SK-N-SH (cell line): ENCODE data around the gene CRTAP.
"Not testable (repeated sequence)": the region's sequence is repeated elsewhere in the genome, so short reads cannot be mapped to it uniquely, and the experiment has no call there.

Experiments
- EZH2phosphoT487 ChIP-seq: fragments of 200-600 bp; sonication (generic); IDR thresholded peaks from 2 replicates; pipeline ENCODE4 v1.6.1; 2017; ENCODE audit warnings: low read depth, mixed run types, mild to moderate bottlenecking, antibody characterized with exemption, moderate library complexity, borderline replicate concordance
- FOXJ3 ChIP-seq: sonication (generic); formaldehyde crosslinking; IDR thresholded peaks from 2 replicates; pipeline ENCODE4 v1.5.1; 2020; ENCODE audit warnings: mild to moderate bottlenecking, missing genetic modification reagents
- GABPA ChIP-seq: IDR thresholded peaks from 2 replicates; pipeline ENCODE4 v1.4.0; 2012; ENCODE audit warnings: low read depth, mild to moderate bottlenecking
- NFIC ChIP-seq: IDR thresholded peaks from 2 replicates; pipeline ENCODE4 v1.4.0; 2012; ENCODE audit warnings: borderline replicate concordance
- PBX3 ChIP-seq: IDR thresholded peaks from 2 replicates; pipeline ENCODE4; 2012
- POLR2AphosphoS5 ChIP-seq: IDR thresholded peaks from 2 replicates; pipeline ENCODE4 v1.6.1; 2012; ENCODE audit warnings: low read depth, low read length
- RAD21 ChIP-seq: IDR thresholded peaks from 2 replicates; pipeline ENCODE4 v1.6.1; 2012; ENCODE audit warnings: mild to moderate bottlenecking, low read length
- REST ChIP-seq: IDR thresholded peaks from 2 replicates; pipeline ENCODE4 v1.6.1; 2012; ENCODE audit warnings: mild to moderate bottlenecking, low read depth, low read length, moderate library complexity
- RFX5 ChIP-seq: IDR thresholded peaks from 2 replicates; pipeline ENCODE4 v1.6.1; 2012; ENCODE audit warnings: mild to moderate bottlenecking, improper control_type of control experiment, low read length
- TAF1 ChIP-seq: IDR thresholded peaks from 2 replicates; pipeline ENCODE4 v1.6.1; 2012; ENCODE audit warnings: low read depth, mild to moderate bottlenecking, low read length, moderate library complexity, borderline replicate concordance
- TF ChIP-seq, protein P1 (sequence below): fragments of 200-600 bp; sonication (generic); IDR thresholded peaks from 2 replicates; pipeline ENCODE4 v1.6.1; 2017; ENCODE audit warnings: antibody characterized with exemption, mild to moderate bottlenecking, moderate library complexity
- TF ChIP-seq, protein P2 (sequence below): fragments of 150-350 bp; IDR thresholded peaks from 2 replicates; pipeline ENCODE4 v1.6.1; 2017; ENCODE audit warnings: antibody characterized with exemption, low read length, low read depth, borderline replicate concordance

DNA sequence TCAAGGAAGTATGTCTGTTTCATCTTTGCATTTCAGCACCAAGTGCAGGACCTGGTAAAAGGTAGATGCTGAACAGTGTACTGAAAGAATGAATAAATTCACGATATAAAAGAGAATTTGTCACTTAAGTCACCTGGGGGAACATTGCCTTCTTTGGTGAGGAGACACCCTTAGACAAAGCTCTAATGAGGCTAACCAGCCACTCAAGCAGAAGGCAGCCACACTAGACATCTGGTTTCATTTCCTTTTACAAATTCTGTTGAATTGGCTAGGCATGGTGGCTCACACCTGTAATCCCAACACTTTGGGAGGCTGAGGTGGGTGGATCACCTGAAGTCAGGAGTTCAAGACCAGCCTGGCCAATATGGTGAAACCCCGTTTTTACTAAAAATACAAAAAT is 7.0 kb upstream of the CRTAP start:
- TF ChIP-seq, protein P1, sequence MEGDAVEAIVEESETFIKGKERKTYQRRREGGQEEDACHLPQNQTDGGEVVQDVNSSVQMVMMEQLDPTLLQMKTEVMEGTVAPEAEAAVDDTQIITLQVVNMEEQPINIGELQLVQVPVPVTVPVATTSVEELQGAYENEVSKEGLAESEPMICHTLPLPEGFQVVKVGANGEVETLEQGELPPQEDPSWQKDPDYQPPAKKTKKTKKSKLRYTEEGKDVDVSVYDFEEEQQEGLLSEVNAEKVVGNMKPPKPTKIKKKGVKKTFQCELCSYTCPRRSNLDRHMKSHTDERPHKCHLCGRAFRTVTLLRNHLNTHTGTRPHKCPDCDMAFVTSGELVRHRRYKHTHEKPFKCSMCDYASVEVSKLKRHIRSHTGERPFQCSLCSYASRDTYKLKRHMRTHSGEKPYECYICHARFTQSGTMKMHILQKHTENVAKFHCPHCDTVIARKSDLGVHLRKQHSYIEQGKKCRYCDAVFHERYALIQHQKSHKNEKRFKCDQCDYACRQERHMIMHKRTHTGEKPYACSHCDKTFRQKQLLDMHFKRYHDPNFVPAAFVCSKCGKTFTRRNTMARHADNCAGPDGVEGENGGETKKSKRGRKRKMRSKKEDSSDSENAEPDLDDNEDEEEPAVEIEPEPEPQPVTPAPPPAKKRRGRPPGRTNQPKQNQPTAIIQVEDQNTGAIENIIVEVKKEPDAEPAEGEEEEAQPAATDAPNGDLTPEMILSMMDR: not testable (repeated sequence)
- not testable (repeated sequence) for TF ChIP-seq FOXJ3 (CRISPR knock-in tag); TAF1; EZH2phosphoT487; NFIC; POLR2AphosphoS5; RAD21; PBX3; REST; RFX5; GABPA
- TF ChIP-seq, protein P2, sequence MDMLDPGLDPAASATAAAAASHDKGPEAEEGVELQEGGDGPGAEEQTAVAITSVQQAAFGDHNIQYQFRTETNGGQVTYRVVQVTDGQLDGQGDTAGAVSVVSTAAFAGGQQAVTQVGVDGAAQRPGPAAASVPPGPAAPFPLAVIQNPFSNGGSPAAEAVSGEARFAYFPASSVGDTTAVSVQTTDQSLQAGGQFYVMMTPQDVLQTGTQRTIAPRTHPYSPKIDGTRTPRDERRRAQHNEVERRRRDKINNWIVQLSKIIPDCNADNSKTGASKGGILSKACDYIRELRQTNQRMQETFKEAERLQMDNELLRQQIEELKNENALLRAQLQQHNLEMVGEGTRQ: not testable (repeated sequence)
